ENCODE data around the gene BRINP1.

DNA sequence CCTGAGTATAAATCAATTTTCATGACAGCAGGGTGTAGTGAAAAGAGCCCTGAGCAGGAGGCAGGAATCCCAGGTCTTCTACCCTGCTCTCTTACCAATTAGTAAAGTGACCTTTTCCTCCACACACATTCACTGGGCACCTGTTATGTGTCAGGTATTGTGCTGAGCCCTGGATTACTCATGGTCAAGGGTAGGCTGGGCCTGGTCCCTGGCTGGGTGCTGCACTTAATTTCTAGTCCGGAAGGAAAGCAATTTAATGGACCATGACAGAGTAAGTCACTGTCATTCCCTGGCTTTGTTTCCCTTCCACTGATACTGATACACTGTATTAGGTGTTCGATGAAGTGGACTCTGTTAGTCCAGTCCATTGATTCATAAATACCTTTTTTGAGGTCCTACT lies 29.1 kb upstream of the BRINP1 start:
- TF ChIP-seq, protein P1, sequence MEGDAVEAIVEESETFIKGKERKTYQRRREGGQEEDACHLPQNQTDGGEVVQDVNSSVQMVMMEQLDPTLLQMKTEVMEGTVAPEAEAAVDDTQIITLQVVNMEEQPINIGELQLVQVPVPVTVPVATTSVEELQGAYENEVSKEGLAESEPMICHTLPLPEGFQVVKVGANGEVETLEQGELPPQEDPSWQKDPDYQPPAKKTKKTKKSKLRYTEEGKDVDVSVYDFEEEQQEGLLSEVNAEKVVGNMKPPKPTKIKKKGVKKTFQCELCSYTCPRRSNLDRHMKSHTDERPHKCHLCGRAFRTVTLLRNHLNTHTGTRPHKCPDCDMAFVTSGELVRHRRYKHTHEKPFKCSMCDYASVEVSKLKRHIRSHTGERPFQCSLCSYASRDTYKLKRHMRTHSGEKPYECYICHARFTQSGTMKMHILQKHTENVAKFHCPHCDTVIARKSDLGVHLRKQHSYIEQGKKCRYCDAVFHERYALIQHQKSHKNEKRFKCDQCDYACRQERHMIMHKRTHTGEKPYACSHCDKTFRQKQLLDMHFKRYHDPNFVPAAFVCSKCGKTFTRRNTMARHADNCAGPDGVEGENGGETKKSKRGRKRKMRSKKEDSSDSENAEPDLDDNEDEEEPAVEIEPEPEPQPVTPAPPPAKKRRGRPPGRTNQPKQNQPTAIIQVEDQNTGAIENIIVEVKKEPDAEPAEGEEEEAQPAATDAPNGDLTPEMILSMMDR (IDR thresholded peaks at IDR 0.05; ENCODE audit: poor library complexity) = no peak
- no peak for TF ChIP-seq EZH2phosphoT487 (IDR thresholded peaks at IDR 0.05; ENCODE audit: low read depth, severe bottlenecking, unreplicated experiment)
- no peak for TF ChIP-seq EZH2 (IDR thresholded peaks at IDR 0.05; ENCODE audit: borderline replicate concordance)
